ENCODE measurements around the gene KCTD15. TPM values are rescaled to one million over a fixed set of nuclear protein-coding genes. Genes with fewer than 3 reads are reported as not detected.

The KCTD15 gene
- total RNA-seq, 1 experiment from 2014 or later: 41.5 TPM

- Mint-ChIP-seq H3K4me3 (no peak overlapping the region), H3K36me3 (no peaks in the 10 kb centered on the region), H3K4me1 (no peaks in the 10 kb centered on the region; the same call in 1 of the 2 replicates), H3K27ac (no peak overlapping the region), H3K27me3 (ENCODE audit: low read depth) (no peaks in the 10 kb centered on the region), H3K9me3 (no peaks in the 10 kb centered on the region)
- no peak for TF ChIP-seq PREB (CRISPR knock-in tag; IDR thresholded peaks at IDR 0.05; ENCODE audit: borderline replicate concordance)
- no peak for TF ChIP-seq AR (CRISPR knock-in tag; IDR thresholded peaks at IDR 0.05)
- no peak for TF ChIP-seq STAT6 (CRISPR knock-in tag; conservative IDR thresholded peaks at IDR 0.05; ENCODE audit: low read depth)
- TF ChIP-seq USF1 (CRISPR knock-in tag; IDR thresholded peaks at IDR 0.05): no peak
- no peak for TF ChIP-seq FOXP1 (CRISPR knock-in tag; IDR thresholded peaks at IDR 0.05; ENCODE audit: borderline replicate concordance)
- TF ChIP-seq ESRRA (CRISPR knock-in tag; IDR thresholded peaks at IDR 0.05; ENCODE audit: borderline replicate concordance): no peak
- TF ChIP-seq SMAD4 (CRISPR knock-in tag; IDR thresholded peaks at IDR 0.05): no peak
- TF ChIP-seq MAX (CRISPR knock-in tag; IDR thresholded peaks at IDR 0.05): no peak
- CTCF ChIA-PET: interaction anchor here (1.2 to 1.4 kb wide), 2 partner anchors 66 to 154 kb away, joined by 3 to 7 read pairs; no protein-coding TSS in a partner anchor
- POLR2A ChIA-PET: no interaction called here
- DNase-seq (ENCODE audit: low spot score) (no peak), ATAC-seq (no peak)
These were observed 47.8 kb downstream of the KCTD15 start for GRCh38 chr19:33844478-33844877.

- no peaks in the 10 kb centered on the region for H3K27me3 Mint-ChIP-seq (ENCODE audit: low read depth)
- no peak for ATAC-seq
- TF ChIP-seq GTF2I (CRISPR knock-in tag; conservative IDR thresholded peaks at IDR 0.05): no peak
- TF ChIP-seq E2F4 (CRISPR knock-in tag; IDR thresholded peaks at IDR 0.05; ENCODE audit: borderline replicate concordance, low read depth): no peak
- TF ChIP-seq ZNF232 (CRISPR knock-in tag; IDR thresholded peaks at IDR 0.05): no peak
- TF ChIP-seq ZNF138 (CRISPR knock-in tag; conservative IDR thresholded peaks at IDR 0.05): no peak
- no peak for TF ChIP-seq ESRRA (CRISPR knock-in tag; IDR thresholded peaks at IDR 0.05; ENCODE audit: borderline replicate concordance)
- TF ChIP-seq E2F5 (CRISPR knock-in tag; IDR thresholded peaks at IDR 0.05): no peak
- no peak for TF ChIP-seq ERG (CRISPR knock-in tag; IDR thresholded peaks at IDR 0.05)
- no peak for TF ChIP-seq ZNF425 (CRISPR knock-in tag; conservative IDR thresholded peaks at IDR 0.05)
- no peak for TF ChIP-seq CTCF (IDR thresholded peaks at IDR 0.05)
- no peak for TF ChIP-seq JUN (CRISPR knock-in tag; IDR thresholded peaks at IDR 0.05)
These were observed 48.8 kb downstream of the KCTD15 start for GRCh38 chr19:33845498-33845897.

More at GRCh38 chr19:33845498-33845897, 48.8 kb downstream of the KCTD15 start:
- no peak overlapping the region for H3K4me3 Mint-ChIP-seq
- H3K9me3 Mint-ChIP-seq: peaks cover 5% of the 10 kb centered on the region; the same call in 1 of the 2 replicates
- ChIA-PET CTCF (no interaction called here), POLR2A (no interaction called here)
- no peak overlapping the region for H3K27ac Mint-ChIP-seq
- no peaks in the 10 kb centered on the region for H3K36me3 Mint-ChIP-seq
- no peak for DNase-seq (ENCODE audit: low spot score)
- no peaks in the 10 kb centered on the region; the same call in 1 of the 2 replicates for H3K4me1 Mint-ChIP-seq

All from WTC11 (cell line).